K562 (cell line): ENCODE results near the gene PIK3CG. TPM values are rescaled to one million over a fixed set of nuclear protein-coding genes. Genes with fewer than 3 reads are reported as not detected.

Experiments used
- BHLHE40 ChIP-seq: IDR thresholded peaks from 2 replicates; pipeline ENCODE4 v1.6.1; 2011; ENCODE audit warnings: low read length, improper control_type of control experiment
- EP400 ChIP-seq: fragments of 450-650 bp; IDR thresholded peaks from 2 replicates; pipeline ENCODE4 v1.6.1; 2017; ENCODE audit warnings: antibody characterized with exemption, mild to moderate bottlenecking, moderate library complexity
- ETS2 ChIP-seq: IDR thresholded peaks from 2 replicates; pipeline ENCODE4 v1.6.1; 2016; ENCODE audit warnings: borderline replicate concordance, missing genetic modification characterization, mild to moderate bottlenecking, moderate library complexity, missing compliant biosample characterization; ENCODE audit not compliant: poor library complexity, severe bottlenecking
- GTF2A2 ChIP-seq: IDR thresholded peaks from 2 replicates; pipeline ENCODE4 v1.6.1; 2016; ENCODE audit warnings: mild to moderate bottlenecking, missing genetic modification characterization, missing compliant biosample characterization
- HDAC1 ChIP-seq, 2 experiments: fragments of 450-650 bp; IDR thresholded peaks; 2 replicates each; pipeline ENCODE4 v1.6.1; 2016 to 2017; ENCODE audit warnings: inconsistent platforms in 1 of 2, mild to moderate bottlenecking in 1 of 2, moderate library complexity in 1 of 2
- HMBOX1 ChIP-seq: sonication (generic); IDR thresholded peaks from 2 replicates; pipeline ENCODE4 v1.6.1; 2016
- MGA ChIP-seq: fragments of 450-650 bp; IDR thresholded peaks from 2 replicates; pipeline ENCODE4 v1.6.1; 2016; ENCODE audit warnings: mild to moderate bottlenecking, moderate library complexity
- MXD1 ChIP-seq: fragments of 250-450 bp; sonication (Bioruptor Pico); IDR thresholded peaks from 2 replicates; pipeline ENCODE4 v1.8.0; 2021; ENCODE audit warnings: borderline replicate concordance, mild to moderate bottlenecking, moderate library complexity; ENCODE audit not compliant: poor library complexity, severe bottlenecking
- PTRF ChIP-seq: fragments of 450-650 bp; IDR thresholded peaks from 2 replicates; pipeline ENCODE4 v1.6.1; 2016; ENCODE audit warnings: mild to moderate bottlenecking, missing genetic modification characterization, missing compliant biosample characterization
- SAP30 ChIP-seq: fragments of 200-600 bp; sonication (generic); IDR thresholded peaks from 2 replicates; pipeline ENCODE4 v1.6.1; 2012; ENCODE audit warnings: borderline replicate concordance, low read depth, mild to moderate bottlenecking, moderate library complexity, low read length, control low read depth, inconsistent platforms; ENCODE audit not compliant: insufficient read depth, poor library complexity, severe bottlenecking
- SNIP1 ChIP-seq: fragments of 450-650 bp; IDR thresholded peaks from 2 replicates; pipeline ENCODE4 v1.7.1; 2017; ENCODE audit warnings: low read depth, mild to moderate bottlenecking
- USF1 ChIP-seq: sonication (generic); formaldehyde crosslinking; IDR thresholded peaks from 2 replicates; pipeline ENCODE4 v1.9.0; 2022; ENCODE audit warnings: mild to moderate bottlenecking, missing genetic modification reagents
- ZNF124 ChIP-seq: sonication (generic); formaldehyde crosslinking; IDR thresholded peaks from 2 replicates; pipeline ENCODE4 v1.8.1; 2022; ENCODE audit warnings: missing genetic modification reagents
- ZNF75A ChIP-seq: fragments of 450-650 bp; formaldehyde crosslinking; IDR thresholded peaks from 2 replicates; pipeline ENCODE4 v1.4.0; 2020; ENCODE audit warnings: mild to moderate bottlenecking
- polyA plus RNA-seq, 8 experiments: library from polyadenylated mRNA; depleted of rRNA in 4 of 8; stranded (reverse) in 5 of 8; unstranded in 3 of 8; fragments of >200 nt; fragmentation: Nextera tagmentation in 2 of 8; fragmentation: Illumina TruSeq in 1 of 8; extraction: Ambion mirVana in 2 of 8; extraction: Trizol in 1 of 8; gene quantifications; 2 replicates each; pipeline versions ENCODE4 v1.2.1 to v1.2.3, GENCODE V29; 2011 to 2014; ENCODE audit warnings: inconsistent platforms in 1 of 8, missing spikeins in 1 of 8
- total RNA-seq, 7 experiments: library from RNA; depleted of rRNA in 6 of 7; stranded (reverse); fragments of >200 nt in 6 of 7; fragmentation: Illumina TruSeq in 2 of 7; extraction: Trizol in 2 of 7; gene quantifications; 2 replicates each; pipeline versions ENCODE4 v1.2.1 to v1.2.3, GENCODE V29; 2011 to 2021; ENCODE audit warnings: low replicate concordance in 1 of 7

The PIK3CG gene
- total and polyA plus RNA-seq, 9 of the 15 experiments (the other 6 are each of a cell fraction or from before 2014, with no cell fraction given): 5.3 to 42.5 (median 29.0) TPM

DNA sequence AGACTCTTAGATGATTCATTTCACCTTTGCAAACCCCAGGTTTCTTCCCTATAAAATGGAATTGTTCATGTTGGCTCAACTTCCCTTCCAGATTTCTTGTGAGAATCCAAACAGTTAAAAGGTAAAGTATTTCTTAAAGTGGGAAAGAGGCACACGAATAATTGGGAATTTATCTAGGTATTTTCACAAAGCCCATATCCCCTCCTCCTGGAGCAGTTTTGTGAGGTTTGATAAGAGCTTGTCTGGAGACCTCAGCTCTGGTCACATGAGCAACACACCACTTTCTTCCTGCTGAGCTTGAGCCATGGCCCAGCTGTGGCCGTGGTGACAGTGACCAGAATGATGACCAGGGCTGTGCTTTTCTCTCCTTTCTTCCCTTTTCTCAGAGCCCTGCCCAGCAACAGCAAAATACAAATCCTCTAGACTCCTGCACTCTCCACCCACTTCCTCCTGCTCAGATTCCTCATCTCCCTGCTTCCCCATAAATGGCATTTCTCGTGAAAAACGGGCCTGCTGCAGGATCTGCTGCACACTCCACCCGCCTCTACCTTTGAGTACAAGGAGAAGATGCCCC, 87.7 kb downstream of the PIK3CG start (continued):
- TF ChIP-seq MGA (peak; percentile 82), SNIP1 (no peak), EP400 (0 out of 2 replicates have a peak, but pooled peaks have one; percentile 54), ETS2 (tag) (no peak), GTF2A2 (no peak), HMBOX1 (no peak), ZNF124 (CRISPR knock-in tag) (no peak), SAP30 (no peak), MXD1 (no peak), USF1 (peak; percentile 89), HDAC1 (IDR thresholded peaks at IDR 0.05) (peak in 1 of 2 experiments; percentile 87; a peak in 2 of 4 replicates), BHLHE40 (peak; percentile 97), ZNF75A (CRISPR knock-in tag) (no peak), PTRF (tag) (peak; percentile 45; the same call in 1 of the 2 replicates)
